HG02623 (cell line): ENCODE results near the gene PKP2.

Source experiments
- ATAC-seq: cut with Tn5 transposase; IDR thresholded peaks from one replicate; pipeline ENCODE4 v1.9.1; 2021; ENCODE audit warnings: moderate library complexity; ENCODE audit not compliant: unreplicated experiment

The PKP2 gene

GRCh38 chr12:32819424-32819823 is 77.2 kb downstream of the PKP2 start:
- no peak for ATAC-seq

- ATAC-seq: no peak
Measured at GRCh38 chr12:32811686-32812392, 84.7 kb downstream of the PKP2 start.

DNA sequence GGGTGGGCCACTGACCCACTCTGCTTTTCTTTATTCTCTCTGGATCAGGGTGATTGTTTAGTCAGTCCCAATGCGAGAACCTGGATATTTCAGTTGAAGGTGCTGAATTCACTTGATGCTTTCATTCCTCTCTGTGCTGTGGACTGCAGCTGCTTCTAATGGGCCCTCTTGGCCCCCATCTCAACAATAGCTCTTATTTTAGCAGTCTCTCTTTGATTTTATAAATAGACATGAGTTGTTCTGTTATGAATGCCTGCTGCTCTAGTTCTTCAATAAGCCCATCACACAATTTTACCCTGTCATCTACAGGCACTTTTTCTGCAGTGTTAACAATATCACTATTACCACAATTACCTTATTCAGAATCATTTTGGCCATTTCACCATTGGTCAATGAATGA is 86.7 kb downstream of the PKP2 start:
- no peak for ATAC-seq

GRCh38 chr12:32809196-32809595 is 87.4 kb downstream of the PKP2 start:
- no peak for ATAC-seq

DNA sequence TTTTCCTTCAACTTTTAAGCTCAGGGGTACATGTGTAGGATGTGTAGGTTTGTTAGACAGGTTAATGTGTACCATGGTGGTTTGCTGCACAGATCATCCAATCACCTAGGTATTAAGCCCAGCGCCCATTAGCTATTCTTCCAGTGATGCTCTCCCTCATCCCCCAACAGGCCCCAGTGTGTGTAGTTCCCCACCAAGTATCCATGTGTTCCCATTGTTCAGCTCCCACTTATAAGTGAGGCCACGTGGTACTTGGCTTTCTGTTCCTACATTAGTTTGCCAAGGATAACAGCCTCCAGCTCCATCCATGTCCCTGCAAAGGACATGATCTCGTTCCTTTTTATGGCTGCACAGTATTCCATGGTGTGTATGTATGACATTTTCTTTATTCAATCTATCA is 92.3 kb downstream of the PKP2 start:
- no peak for ATAC-seq

DNA sequence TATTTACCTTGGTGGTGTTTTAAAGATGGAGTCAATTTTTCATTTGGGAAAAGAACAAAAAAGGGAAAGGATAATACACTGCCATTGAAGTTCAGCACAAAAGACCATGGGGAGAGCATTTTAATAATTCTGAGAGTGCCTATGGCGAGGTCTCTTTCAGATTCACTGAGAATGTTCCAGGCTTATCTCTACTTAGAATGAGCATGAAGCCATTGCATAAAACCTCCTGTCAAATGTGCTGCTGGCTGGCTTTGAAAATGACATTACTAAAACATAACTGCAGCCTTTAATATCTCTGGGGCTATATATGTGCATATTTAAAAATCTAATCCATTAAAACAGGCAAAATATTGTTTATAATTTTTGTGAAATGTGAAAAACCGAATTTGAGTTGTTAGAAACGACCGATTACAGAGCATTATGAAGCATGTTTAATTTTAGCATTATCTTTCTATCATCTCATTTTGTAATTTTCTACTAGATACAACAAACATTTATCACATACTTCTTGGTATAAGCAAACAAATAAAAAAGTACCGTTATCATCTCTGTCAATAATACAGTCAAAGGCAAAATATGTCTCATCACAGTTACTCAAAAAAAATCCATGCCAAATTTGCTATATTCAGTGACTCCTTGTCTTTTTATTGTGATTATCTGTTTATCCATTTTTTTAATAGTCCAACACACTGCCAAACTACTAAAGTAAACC is 95.2 kb downstream of the PKP2 start:
- no peak for ATAC-seq

DNA sequence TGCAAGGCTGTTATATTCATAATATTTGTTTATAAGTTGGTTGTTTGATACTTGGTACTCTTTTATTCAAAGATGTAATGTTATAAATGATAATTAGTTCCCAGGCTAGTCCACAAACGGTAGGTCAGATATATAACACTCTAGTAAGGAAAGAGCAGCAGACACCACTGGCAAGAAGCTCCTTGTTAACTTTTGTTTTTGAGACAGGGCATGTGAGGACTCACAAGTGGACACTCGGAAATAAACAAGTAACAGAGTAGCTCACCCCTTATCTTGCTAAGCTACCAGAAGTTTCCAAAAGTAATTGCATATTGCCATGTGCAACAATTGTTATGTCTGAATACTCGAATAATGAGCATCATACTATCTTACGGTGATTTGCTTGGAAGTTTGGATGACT is 102.3 kb downstream of the PKP2 start:
- ATAC-seq: no peak

GRCh38 chr12:32789916-32790315 is 106.7 kb downstream of the PKP2 start:
- no peak for ATAC-seq

GRCh38 chr12:32789446-32789845 is 107.1 kb downstream of the PKP2 start:
- ATAC-seq: no peak

DNA sequence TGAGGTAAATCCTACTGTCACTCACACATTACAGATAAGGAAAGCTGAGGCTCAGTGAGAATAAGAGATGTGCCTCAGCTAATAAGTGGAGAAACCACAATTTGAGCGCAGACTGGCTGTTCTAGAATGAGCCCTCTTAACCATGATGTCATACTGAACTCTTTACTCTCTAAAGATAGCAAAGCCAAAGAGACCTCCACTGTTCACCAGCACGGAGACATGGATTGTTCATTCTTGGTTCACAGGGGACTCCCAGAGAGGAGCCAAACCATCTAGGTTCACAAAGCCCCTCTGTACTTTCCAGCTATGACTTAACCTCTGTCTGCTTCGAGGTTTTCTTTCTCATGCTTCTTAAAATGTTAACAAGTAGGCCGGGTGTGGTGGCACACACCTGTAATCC is 108.2 kb downstream of the PKP2 start:
- no peak for ATAC-seq

GRCh38 chr12:32785557-32785956 is 111.0 kb downstream of the PKP2 start:
- no peak for ATAC-seq

DNA sequence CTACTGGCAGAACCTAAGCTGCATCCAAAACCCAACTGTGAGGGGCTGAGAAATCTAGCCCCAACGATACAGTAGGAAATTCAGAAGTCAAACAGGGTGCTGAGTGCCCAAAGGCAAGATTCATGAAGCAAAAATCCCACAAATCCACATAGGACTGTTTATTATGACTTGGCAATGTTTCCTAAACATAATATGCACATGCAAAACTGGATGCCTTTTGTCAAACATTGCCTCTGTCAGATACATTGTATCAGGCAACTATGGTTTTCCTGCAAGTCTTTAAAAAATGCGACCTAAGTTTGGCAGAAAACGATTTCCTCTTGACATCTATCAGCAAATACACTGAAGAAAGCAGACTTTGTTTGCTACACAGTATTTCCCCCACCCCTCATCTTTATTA is 113.5 kb downstream of the PKP2 start:
- ATAC-seq: no peak

DNA sequence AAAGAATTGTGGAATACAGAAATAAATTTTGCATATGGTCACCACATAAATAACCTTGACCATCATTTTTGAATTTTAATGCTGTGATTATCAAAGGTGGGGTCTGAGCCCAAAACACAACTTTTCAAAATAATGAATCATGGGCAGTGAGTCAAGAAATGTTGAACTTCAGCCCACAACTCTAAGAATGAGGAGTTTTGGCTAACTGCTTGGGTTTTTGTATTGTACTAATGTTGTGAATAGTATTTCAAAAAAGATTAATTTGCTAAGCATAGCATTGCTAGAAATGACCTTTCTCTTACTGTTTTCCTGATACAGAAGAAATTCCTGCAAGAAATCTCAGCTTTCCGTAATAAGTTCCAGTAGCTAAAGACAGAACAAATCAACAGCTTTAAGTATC is 116.5 kb downstream of the PKP2 start:
- ATAC-seq: no peak

DNA sequence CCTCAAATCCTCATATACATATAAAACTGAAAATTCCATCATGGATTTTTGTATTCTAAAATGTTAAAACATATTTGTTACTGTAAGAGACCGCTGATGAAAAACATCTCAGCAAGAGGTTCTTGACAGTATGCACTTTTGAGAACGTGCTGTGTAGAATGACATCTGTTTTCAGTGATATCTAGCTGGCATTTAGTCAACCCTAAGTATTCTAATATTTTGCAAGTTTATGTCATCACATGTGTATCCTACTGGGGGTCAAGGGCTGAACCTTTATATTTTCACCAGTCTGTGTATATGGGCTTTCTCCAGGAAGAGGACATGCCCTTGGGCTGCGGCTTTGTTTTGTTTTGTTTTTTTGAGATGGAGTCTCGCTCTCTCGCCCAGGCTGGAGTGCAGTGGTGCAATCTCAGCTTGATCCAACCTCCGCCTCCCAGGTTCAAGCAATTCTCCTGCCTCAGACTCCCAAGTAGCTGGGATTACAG is 118.8 kb downstream of the PKP2 start:
- no peak for ATAC-seq

DNA sequence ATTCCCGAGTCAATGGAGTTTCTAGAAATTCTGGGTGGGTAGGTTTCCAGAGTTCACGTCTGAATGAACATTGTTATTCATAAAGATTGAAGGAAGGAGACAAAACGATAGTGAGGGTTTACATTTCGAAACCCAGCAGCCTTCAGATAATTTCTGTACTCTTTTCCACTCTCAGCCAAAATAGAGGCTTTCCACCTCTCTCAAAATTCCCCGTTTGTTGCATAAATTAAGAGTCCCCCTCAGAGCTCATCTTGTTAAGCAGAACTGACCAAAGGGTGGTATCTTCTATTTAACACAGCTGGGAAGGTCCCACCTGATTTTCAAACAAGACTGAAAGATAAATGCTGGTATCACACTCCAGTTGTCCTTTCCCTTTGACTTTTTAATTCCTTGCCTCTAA is 119.4 kb downstream of the PKP2 start:
- no peak for ATAC-seq

GRCh38 chr12:32776258-32776657 is 120.3 kb downstream of the PKP2 start:
- ATAC-seq: no peak

DNA sequence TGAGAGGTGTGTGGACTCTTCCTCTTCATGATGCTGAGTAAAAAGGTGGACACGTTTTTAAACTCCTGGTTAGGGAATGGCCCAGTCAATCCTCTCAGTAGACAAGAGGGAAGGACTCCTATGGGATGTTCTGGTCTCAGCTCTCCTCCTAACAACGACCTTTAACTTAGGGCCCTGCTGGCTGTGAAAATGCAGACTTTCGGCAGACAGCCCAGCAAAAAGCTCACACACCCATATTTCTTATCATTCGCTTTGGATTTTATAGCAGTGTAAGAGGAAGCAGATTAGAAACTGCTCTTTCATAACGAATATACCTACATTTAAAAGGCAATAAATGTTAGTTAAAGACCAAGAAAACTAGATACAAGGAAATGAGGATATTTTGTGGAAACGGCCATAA is 122.9 kb downstream of the PKP2 start:
- no peak for ATAC-seq

DNA sequence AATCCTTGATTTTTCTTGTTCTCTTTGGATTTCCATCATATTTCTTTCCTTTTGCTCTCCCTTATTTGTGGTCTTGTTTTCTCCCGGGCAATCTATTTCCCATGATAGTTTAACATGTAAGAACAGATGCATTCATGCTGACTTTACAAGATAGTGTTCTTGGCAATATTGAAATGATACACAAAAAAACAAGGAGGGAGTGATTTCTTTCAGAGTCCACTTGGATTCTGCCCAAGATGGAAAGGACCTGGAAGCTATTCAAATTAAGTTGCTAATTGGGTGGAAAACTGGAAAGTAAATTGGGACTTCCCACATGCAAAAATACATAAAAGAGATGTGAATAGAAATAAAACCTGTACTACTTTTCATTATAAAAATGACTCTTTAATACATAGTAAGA is 126.4 kb downstream of the PKP2 start:
- no peak for ATAC-seq

DNA sequence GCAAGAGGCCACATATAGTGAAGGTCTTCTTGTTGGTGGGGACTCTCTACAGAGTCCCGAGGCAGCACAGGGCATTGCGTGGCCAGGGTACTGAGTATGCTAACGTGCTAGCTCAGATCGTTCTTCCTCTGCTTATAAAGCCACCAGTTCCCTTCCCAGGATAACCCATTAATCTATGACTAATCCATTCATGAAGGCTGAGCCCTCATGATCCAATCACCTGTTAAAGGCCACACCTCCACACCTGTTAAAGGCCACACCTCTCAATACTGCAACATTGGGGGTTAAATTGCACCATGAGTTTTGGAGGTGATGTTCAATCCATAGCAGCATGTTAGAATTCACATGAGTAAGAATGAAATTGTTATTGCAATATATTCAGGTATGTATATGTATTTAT is 128.1 kb downstream of the PKP2 start:
- ATAC-seq: no peak

- no peak for ATAC-seq
Measured at GRCh38 chr12:32765906-32766305, 130.7 kb downstream of the PKP2 start.

- peak; percentile 57 for ATAC-seq
Measured at GRCh38 chr12:32761716-32762115, 134.9 kb downstream of the PKP2 start.

DNA sequence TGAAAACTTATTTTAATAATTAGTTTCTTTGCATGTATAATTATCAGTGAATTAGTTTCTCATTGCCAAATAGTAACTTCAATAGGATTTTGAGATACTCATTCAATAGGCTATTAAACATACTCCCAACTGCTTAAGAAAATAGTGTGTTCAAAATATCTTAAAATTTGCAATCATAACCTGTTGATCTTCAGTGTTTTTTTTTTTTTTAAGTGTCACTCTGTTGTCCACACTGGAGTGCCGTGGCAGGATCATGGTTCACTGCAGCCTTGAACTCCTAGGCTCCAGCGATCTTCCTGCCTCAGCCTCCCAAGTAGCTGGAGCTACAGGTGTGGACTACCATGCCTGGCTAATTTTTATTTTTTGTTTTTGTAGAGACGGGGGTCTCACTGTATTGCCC is 139.4 kb downstream of the PKP2 start:
- no peak for ATAC-seq
